Measurements from ENCODE around the gene FAM210A. TPM values are rescaled to one million over a fixed set of nuclear protein-coding genes. Genes with fewer than 3 reads are reported as not detected.
A peak's percentile ranks its signal among the peaks of the same experiment; 100 is the strongest.

Gene FAM210A
- total RNA-seq, 1 donor from 2014 or later: 15.4 TPM

GRCh38 chr18:13647761-13648160 lies 78.6 kb downstream of the FAM210A start:
- no peak overlapping the region for H3K4me3 Mint-ChIP-seq (ENCODE audit: unreplicated experiment)
- H3K27me3 Mint-ChIP-seq (ENCODE audit: unreplicated experiment): peaks cover 4% of the 10 kb centered on the region
- no peak for DNase-seq (ENCODE audit: low spot score)
- no peak overlapping the region for H3K27ac Mint-ChIP-seq (ENCODE audit: unreplicated experiment)
- H3K36me3 Mint-ChIP-seq (ENCODE audit: low read depth, unreplicated experiment): peaks cover 6% of the 10 kb centered on the region
- H3K9me3 Mint-ChIP-seq (ENCODE audit: unreplicated experiment): no peaks in the 10 kb centered on the region
- TF ChIP-seq, protein P1, sequence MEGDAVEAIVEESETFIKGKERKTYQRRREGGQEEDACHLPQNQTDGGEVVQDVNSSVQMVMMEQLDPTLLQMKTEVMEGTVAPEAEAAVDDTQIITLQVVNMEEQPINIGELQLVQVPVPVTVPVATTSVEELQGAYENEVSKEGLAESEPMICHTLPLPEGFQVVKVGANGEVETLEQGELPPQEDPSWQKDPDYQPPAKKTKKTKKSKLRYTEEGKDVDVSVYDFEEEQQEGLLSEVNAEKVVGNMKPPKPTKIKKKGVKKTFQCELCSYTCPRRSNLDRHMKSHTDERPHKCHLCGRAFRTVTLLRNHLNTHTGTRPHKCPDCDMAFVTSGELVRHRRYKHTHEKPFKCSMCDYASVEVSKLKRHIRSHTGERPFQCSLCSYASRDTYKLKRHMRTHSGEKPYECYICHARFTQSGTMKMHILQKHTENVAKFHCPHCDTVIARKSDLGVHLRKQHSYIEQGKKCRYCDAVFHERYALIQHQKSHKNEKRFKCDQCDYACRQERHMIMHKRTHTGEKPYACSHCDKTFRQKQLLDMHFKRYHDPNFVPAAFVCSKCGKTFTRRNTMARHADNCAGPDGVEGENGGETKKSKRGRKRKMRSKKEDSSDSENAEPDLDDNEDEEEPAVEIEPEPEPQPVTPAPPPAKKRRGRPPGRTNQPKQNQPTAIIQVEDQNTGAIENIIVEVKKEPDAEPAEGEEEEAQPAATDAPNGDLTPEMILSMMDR (IDR thresholded peaks at IDR 0.05; ENCODE audit: unreplicated experiment): no peak
- peaks cover 4% of the 10 kb centered on the region for H3K4me1 Mint-ChIP-seq (ENCODE audit: unreplicated experiment)

DNA sequence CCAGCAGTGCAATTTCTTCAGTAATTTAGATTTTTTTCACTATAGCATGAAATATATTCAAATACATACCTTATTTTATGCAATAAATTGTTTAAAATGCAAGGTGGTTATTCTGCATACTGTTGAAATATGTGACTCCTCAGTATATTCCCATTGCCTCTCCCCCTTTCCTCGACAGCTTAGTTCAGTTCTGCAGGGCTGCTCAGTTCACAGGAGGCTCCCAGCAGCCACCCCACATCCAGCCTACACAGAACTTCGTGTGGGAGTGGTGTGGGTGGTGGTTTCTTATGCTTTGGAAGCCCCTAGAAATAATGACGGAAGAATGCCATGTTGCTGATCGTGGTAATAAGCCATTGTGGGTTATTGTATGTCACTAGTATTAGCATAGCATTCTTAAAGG lies 79.7 kb downstream of the FAM210A start:
- peaks cover 5% of the 10 kb centered on the region for H3K27me3 Mint-ChIP-seq (ENCODE audit: unreplicated experiment)
- H3K27ac Mint-ChIP-seq (ENCODE audit: unreplicated experiment): no peak overlapping the region
- no peaks in the 10 kb centered on the region for H3K9me3 Mint-ChIP-seq (ENCODE audit: unreplicated experiment)
- H3K4me3 Mint-ChIP-seq (ENCODE audit: unreplicated experiment): no peak overlapping the region
- DNase-seq (ENCODE audit: low spot score): no peak
- TF ChIP-seq, protein P1 (IDR thresholded peaks at IDR 0.05; ENCODE audit: unreplicated experiment): no peak
- H3K36me3 Mint-ChIP-seq (ENCODE audit: low read depth, unreplicated experiment): peaks cover 6% of the 10 kb centered on the region
- H3K4me1 Mint-ChIP-seq (ENCODE audit: unreplicated experiment): no peaks in the 10 kb centered on the region

DNA sequence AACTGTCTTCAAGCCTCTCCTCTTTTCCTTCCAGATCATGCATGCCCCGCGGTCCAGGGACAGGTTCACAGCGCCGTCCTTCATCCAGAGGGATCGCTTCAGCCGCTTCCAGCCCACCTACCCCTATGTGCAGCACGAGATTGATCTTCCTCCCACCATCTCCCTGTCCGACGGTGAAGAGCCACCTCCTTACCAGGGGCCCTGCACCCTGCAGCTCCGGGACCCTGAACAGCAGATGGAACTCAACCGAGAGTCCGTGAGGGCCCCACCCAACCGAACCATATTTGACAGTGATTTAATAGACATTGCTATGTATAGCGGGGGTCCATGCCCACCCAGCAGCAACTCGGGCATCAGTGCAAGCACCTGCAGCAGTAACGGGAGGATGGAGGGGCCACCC lies 81.3 kb downstream of the FAM210A start:
- TF ChIP-seq, protein P1 (IDR thresholded peaks at IDR 0.05; ENCODE audit: unreplicated experiment): no peak
- Mint-ChIP-seq H3K27ac (ENCODE audit: unreplicated experiment) (no peak overlapping the region), H3K27me3 (ENCODE audit: unreplicated experiment) (peaks cover 10% of the 10 kb centered on the region), H3K4me3 (ENCODE audit: unreplicated experiment) (peak overlapping the region; percentile 23), H3K9me3 (ENCODE audit: unreplicated experiment) (peaks cover 5% of the 10 kb centered on the region), H3K36me3 (ENCODE audit: low read depth, unreplicated experiment) (peaks cover 13% of the 10 kb centered on the region), H3K4me1 (ENCODE audit: unreplicated experiment) (peaks cover 7% of the 10 kb centered on the region)
- no peak for DNase-seq (ENCODE audit: low spot score)

- peaks cover 5% of the 10 kb centered on the region for H3K9me3 Mint-ChIP-seq (ENCODE audit: unreplicated experiment)
- TF ChIP-seq, protein P1 (IDR thresholded peaks at IDR 0.05; ENCODE audit: unreplicated experiment): no peak
- no peak overlapping the region for H3K4me3 Mint-ChIP-seq (ENCODE audit: unreplicated experiment)
- H3K36me3 Mint-ChIP-seq (ENCODE audit: low read depth, unreplicated experiment): peaks cover 13% of the 10 kb centered on the region
- no peak for DNase-seq (ENCODE audit: low spot score)
- H3K27me3 Mint-ChIP-seq (ENCODE audit: unreplicated experiment): peaks cover 12% of the 10 kb centered on the region
- peaks cover 7% of the 10 kb centered on the region for H3K4me1 Mint-ChIP-seq (ENCODE audit: unreplicated experiment)
- no peak overlapping the region for H3K27ac Mint-ChIP-seq (ENCODE audit: unreplicated experiment)
These were observed 83.1 kb downstream of the FAM210A start for GRCh38 chr18:13643261-13643751.

- TF ChIP-seq, protein P1 (IDR thresholded peaks at IDR 0.05; ENCODE audit: unreplicated experiment): no peak
- no peak for DNase-seq (ENCODE audit: low spot score)
- no peak overlapping the region for H3K27ac Mint-ChIP-seq (ENCODE audit: unreplicated experiment)
- no peak overlapping the region for H3K4me3 Mint-ChIP-seq (ENCODE audit: unreplicated experiment)
- H3K9me3 Mint-ChIP-seq (ENCODE audit: unreplicated experiment): peaks cover 5% of the 10 kb centered on the region
- peaks cover 12% of the 10 kb centered on the region for H3K27me3 Mint-ChIP-seq (ENCODE audit: unreplicated experiment)
- peaks cover 7% of the 10 kb centered on the region for H3K4me1 Mint-ChIP-seq (ENCODE audit: unreplicated experiment)
- peaks cover 13% of the 10 kb centered on the region for H3K36me3 Mint-ChIP-seq (ENCODE audit: low read depth, unreplicated experiment)
These were observed 83.9 kb downstream of the FAM210A start for GRCh38 chr18:13642440-13642827.
